ENCODE measurements around the gene HSPG2. TPM values are rescaled to one million over a fixed set of nuclear protein-coding genes. Genes with fewer than 3 reads are reported as not detected.
"Not testable (repeated sequence)": the region's sequence is repeated elsewhere in the genome, so short reads cannot be mapped to it uniquely, and the experiment has no call there.

HSPG2 gene
- total RNA-seq (100 to 1,000 TPM in 8 of 9 donors, 10 to 100 TPM in 1; 47.1 to 558 (median 300) TPM), polyA plus RNA-seq (100 to 1,000 TPM in 2 of 3 donors, 10 to 100 TPM in 1; 38.7 to 394 (median 156) TPM)
- long read RNA-seq, donor 1, partial matches to known transcripts, result 5 of 8 reads
- long read RNA-seq, donor 1, other reads (novel, unspliced or antisense), result 0 of 8 reads
- long read RNA-seq, donor 2, partial matches to known transcripts, result 27 of 34 reads
- long read RNA-seq, donor 2, other reads (novel, unspliced or antisense), result 0 of 34 reads
- long read RNA-seq, donor 3, partial matches to known transcripts, result 0 of 4 reads
- long read RNA-seq, donor 3, other reads (novel, unspliced or antisense), result 0 of 4 reads
- long read RNA-seq, donor 4, partial matches to known transcripts, result 7 of 18 reads
- long read RNA-seq, donor 4, other reads (novel, unspliced or antisense), result 10 of 18 reads
- long read RNA-seq, donor 5, transcript HSPG2-211 (11 exons, 3,586 nt), result major isoform, 5 of 100 reads
- long read RNA-seq, donor 5, partial matches to known transcripts, result 79 of 100 reads
- long read RNA-seq, donor 5, other reads (novel, unspliced or antisense), result 12 of 100 reads
- long read RNA-seq, donor 6, partial matches to known transcripts, result 4 of 11 reads
- long read RNA-seq, donor 6, other reads (novel, unspliced or antisense), result 7 of 11 reads
- long read RNA-seq, donor 7, partial matches to known transcripts, result 37 of 39 reads
- long read RNA-seq, donor 7, other reads (novel, unspliced or antisense), result 0 of 39 reads
- long read RNA-seq, donor 8, partial matches to known transcripts, result 12 of 15 reads
- long read RNA-seq, donor 8, other reads (novel, unspliced or antisense), result 0 of 15 reads
- long read RNA-seq, donor 9, partial matches to known transcripts, result 11 of 15 reads
- long read RNA-seq, donor 9, other reads (novel, unspliced or antisense), result 0 of 15 reads
- long read RNA-seq, donor 10, partial matches to known transcripts, result 5 of 9 reads
- long read RNA-seq, donor 10, other reads (novel, unspliced or antisense), result 0 of 9 reads

DNA sequence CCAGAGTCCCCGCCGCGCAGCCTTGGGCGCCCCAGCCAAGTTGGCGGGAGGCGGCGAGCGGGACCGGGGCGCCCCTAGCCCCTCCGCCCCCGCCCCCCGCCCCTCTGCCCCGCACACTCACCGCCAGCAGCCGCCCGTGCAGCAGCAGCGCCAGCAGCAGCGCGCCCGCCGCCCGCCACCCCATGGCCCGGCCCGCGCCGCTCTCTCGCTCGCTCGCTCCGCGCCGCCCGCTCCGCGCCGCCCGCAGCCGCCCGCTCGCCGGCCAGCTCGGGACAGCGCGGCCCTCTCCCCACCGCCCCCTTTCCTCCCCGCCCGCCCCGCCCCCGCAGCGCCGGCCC, at the start of gene HSPG2:
TSS of gene HSPG2 (minus strand) at position 277 of the 338 bp plus-strand sequence. CDS start at position 184, 93 bp downstream.
- TF ChIP-seq POLR2A (IDR thresholded peaks at IDR 0.05) (peak in 1 of 2 donors; percentile 25), CTCF (IDR thresholded peaks at IDR 0.05) (no peak)
- Histone ChIP-seq H3K27me3 (no peaks in the 10 kb centered on the region), H3K9me3 (replicated peaks in 1 of 3) (no peaks in the 10 kb centered on the region), H3K36me3 (replicated peaks in 1 of 2) (no peaks in the 10 kb centered on the region), H3K27ac (peak within 1 kb of the TSS; percentile 62 to 98 (median 95)), H3K4me1 (replicated peaks in 1 of 2) (peaks cover 61 to 67% of the 10 kb centered on the region in 2 donors), H3K4me3 (peak within 1 kb of the TSS in 3 of 4 donors; percentile 38 to 78 (median 56))
- no peak for DNase-seq
- 0% methylated on average over 12 to 37 of the region's 52 CpGs; no CpG with 5 or more reads in 2 of the 4 donors for WGBS, 4 donors
- intact Hi-C loops (cut with DNase I), result no loop called here

DNA sequence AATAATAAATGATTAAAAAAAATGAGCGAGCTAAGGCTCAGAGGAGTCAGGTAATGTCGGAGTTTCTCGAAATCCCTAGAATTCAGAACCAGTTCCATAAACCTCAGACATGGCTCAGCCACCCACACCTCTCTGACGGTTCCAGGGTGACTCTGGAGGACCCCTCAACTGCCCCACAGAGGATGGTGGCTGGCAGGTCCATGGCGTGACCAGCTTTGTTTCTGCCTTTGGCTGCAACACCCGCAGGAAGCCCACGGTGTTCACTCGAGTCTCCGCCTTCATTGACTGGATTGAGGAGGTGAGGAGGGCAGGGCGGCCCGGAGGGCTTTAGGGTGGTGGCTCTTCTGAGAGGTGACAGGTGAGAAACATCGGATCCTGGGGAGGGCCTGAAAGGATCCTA, 49.3 kb upstream of the HSPG2 start:
- DNase-seq; H3K4me1 ChIP-seq (replicated peaks in 1 of 2); intact Hi-C loops (cut with DNase I); H3K4me3 ChIP-seq; H3K36me3 ChIP-seq (replicated peaks in 1 of 2); H3K27ac ChIP-seq; H3K9me3 ChIP-seq (replicated peaks in 1 of 3); H3K27me3 ChIP-seq: not testable (repeated sequence)
- 89 to 94% (median 90%) methylated on average over 5 to 10 of the region's 12 CpGs for WGBS, 4 donors

DNA sequence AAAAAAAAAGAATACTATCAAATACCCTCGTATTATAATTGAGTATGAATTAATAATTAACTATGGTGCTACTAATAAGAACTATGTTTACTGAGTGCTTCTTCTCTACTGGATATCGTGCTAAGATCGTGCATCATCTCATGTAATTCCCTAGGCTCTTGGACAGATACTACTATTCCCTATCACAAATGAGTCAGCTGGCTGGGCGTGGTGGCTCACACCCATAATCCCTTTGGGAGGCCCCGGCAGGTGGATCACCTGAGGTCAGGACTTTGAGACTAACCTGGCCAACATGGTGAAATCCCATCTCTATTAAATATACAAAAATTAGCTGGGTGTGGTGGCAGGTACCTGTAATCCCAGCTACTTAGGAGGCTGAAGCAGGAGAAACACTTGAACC, 48.8 kb upstream of the HSPG2 start:
- H3K4me1 ChIP-seq (replicated peaks in 1 of 2); H3K27ac ChIP-seq; H3K4me3 ChIP-seq; H3K27me3 ChIP-seq; H3K36me3 ChIP-seq (replicated peaks in 1 of 2); DNase-seq; H3K9me3 ChIP-seq (replicated peaks in 1 of 3); intact Hi-C loops (cut with DNase I): not testable (repeated sequence)
- 0 to 100% (median 71%) methylated on average over 1 to 5 of the region's 5 CpGs; no CpG with 5 or more reads in 1 of the 4 donors for WGBS, 4 donors

- H3K4me1 ChIP-seq (replicated peaks in 1 of 2); intact Hi-C loops (cut with DNase I); H3K27me3 ChIP-seq; H3K27ac ChIP-seq; H3K36me3 ChIP-seq (replicated peaks in 1 of 2); H3K4me3 ChIP-seq; H3K9me3 ChIP-seq (replicated peaks in 1 of 3); DNase-seq: not testable (repeated sequence)
- 59 to 78% (median 71%) methylated on average over 4 to 8 of the region's 15 CpGs for WGBS, 4 donors
Measured at GRCh38 chr1:21983539-21983938, 46.4 kb upstream of the HSPG2 start.

DNA sequence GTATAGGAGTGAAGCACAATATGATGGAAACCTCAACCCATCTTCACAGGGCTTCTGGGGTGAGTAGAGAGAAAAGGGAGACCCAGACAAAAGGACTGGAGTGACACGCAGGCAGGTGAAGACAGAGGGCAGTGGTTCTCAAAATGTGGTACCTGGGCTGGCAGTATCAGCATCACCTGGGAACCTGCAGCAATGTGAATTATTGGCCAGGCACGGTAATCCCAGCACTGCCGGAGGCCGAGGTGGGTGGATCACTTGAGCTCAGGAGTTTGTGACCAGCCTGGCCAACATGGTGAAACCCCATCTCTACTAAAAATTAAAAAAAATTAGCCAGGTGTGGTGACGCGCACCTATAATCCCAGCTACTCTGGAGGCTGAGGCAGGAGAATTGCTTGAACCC, 45.0 kb upstream of the HSPG2 start:
- H3K36me3 ChIP-seq (replicated peaks in 1 of 2); H3K9me3 ChIP-seq (replicated peaks in 1 of 3); DNase-seq; H3K27me3 ChIP-seq; H3K4me3 ChIP-seq; H3K4me1 ChIP-seq (replicated peaks in 1 of 2); H3K27ac ChIP-seq; intact Hi-C loops (cut with DNase I): not testable (repeated sequence)
- 90 to 92% (median 91%) methylated on average over 6 of the region's 6 CpGs for WGBS, 4 donors

DNA sequence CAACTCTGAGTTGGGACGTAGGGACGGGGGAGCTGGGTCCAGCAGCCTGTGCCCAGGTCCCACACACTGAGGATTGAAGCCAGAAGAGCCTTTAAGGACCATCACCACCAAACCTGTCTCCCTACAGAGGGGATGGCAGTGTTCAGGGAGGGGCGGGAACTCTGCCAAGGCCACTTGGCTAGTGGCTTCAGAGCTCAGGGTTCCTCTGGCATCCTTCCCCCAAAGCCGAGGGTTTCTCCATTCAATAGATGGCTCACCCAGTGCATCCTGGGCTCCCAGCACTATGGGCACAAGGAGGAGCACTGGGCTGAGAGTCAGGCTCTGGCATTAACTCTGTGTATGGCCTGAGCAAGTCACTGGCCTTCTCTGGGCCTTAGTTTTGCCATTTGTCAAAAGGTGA, 44.1 kb upstream of the HSPG2 start:
- H3K4me1 ChIP-seq (replicated peaks in 1 of 2); H3K27ac ChIP-seq; H3K27me3 ChIP-seq; H3K4me3 ChIP-seq; H3K9me3 ChIP-seq (replicated peaks in 1 of 3); H3K36me3 ChIP-seq (replicated peaks in 1 of 2); intact Hi-C loops (cut with DNase I): not testable (repeated sequence)
- peak; percentile 35 to 78 (median 64) for DNase-seq
- WGBS, 4 donors, result 41 to 51% methylated on average over 2 of the region's 4 CpGs; no CpG with 5 or more reads in 2 of the 4 donors
